GM18870 (cell line): Measurements from ENCODE around the gene SH3GL3.

ENCODE experiments used
- ATAC-seq: cut with Tn5 transposase; IDR thresholded peaks from one replicate; pipeline ENCODE4 v1.9.1; 2021; ENCODE audit warnings: moderate library complexity; ENCODE audit not compliant: unreplicated experiment

The SH3GL3 gene

GRCh38 chr15:83658430-83659416 lies 211.6 kb downstream of the SH3GL3 start:
- ATAC-seq, result no peak

DNA sequence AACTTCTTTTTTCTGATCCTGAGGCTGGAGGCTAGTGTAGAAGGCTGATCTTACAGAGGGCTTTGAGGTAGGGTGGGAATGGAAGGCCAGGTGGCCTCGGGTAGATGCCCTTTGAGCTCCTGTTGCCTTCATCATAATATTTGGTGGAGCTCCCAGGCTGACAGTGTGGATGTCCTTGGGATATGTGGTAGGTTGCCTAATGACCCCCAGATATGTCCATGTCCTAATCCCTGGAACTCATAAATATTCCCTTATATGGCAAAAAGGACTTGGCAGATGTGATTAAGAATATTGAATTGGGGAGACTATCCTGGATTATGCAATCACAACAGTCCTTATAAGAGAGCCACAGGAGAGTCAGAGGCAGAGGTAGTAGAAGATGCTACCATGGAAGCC lies 212.3 kb downstream of the SH3GL3 start:
- no peak for ATAC-seq

- ATAC-seq, result no peak
Observed at GRCh38 chr15:83665480-83665879, 218.3 kb downstream of the SH3GL3 start.
